ENCODE results near the gene IGF2BP2. TPM values are rescaled to one million over a fixed set of nuclear protein-coding genes. Genes with fewer than 3 reads are reported as not detected.
A peak's percentile ranks its signal among the peaks of the same experiment; 100 is the strongest.
"Not testable (repeated sequence)": the region's sequence is repeated elsewhere in the genome, so short reads cannot be mapped to it uniquely, and the experiment has no call there.

IGF2BP2 gene
- total RNA-seq, 1 experiment from 2014 or later = 133 TPM

DNA sequence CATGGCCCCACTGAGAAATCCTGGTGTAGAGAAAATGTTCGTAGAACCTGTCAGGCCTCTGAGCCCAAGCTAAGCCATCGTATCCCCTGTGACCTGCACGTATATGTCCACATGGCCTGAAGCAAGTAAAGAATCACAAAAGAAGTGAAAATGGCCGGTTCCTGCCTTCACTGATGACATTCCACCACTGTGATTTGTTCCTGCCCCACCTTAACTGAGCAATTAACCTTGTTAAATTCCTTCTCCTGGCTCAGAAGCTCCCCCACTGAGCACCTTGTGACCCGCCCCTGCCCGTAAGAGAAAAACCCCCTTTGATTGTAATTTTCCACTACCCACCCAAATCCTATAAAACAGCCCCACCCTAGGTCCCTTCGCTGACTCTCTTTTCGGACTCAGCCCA is 38.6 kb downstream of the IGF2BP2 start:
- H3K4me1 Mint-ChIP-seq = peaks cover 87% of the 10 kb centered on the region

DNA sequence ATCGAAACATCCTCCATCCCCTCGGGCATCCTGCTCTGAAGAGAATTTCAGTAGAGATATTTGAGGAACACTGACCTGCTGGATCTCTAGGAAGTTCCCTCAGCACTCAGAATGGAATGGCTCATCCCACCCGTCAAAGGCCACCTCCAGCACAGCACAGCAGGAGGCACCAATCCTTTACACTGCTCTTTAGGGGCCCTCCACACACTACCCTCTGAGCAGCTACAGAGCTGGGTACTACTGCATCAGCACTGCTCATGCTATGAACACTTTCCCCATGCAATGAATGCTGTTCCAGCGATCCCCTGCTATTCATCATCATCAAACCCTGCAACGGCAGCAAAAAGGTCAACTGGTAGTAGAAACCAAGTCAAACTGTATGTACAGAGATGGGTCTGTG is 40.5 kb downstream of the IGF2BP2 start:
- ChIA-PET POLR2A (interaction anchor here (0.6 kb wide), 1 partner anchor 54 kb away, joined by 7 read pairs; no protein-coding TSS in a partner anchor), CTCF (interaction anchor here (4.7 kb wide), 1 partner anchor 15 kb away, joined by 28 read pairs; no protein-coding TSS in a partner anchor)
- TF ChIP-seq ZNF423 (CRISPR knock-in tag; IDR thresholded peaks at IDR 0.05) = 0 out of 2 replicates have a peak, but pooled peaks have one; percentile 25
- TF ChIP-seq, protein P1, sequence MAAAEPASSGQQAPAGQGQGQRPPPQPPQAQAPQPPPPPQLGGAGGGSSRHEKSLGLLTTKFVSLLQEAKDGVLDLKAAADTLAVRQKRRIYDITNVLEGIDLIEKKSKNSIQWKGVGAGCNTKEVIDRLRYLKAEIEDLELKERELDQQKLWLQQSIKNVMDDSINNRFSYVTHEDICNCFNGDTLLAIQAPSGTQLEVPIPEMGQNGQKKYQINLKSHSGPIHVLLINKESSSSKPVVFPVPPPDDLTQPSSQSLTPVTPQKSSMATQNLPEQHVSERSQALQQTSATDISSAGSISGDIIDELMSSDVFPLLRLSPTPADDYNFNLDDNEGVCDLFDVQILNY (CRISPR knock-in tag; IDR thresholded peaks at IDR 0.05) = no peak
- Mint-ChIP-seq H3K9me3 (no peaks in the 10 kb centered on the region), H3K27me3 (ENCODE audit: low read depth) (no peaks in the 10 kb centered on the region), H3K4me1 (peaks cover 89% of the 10 kb centered on the region), H3K4me3 (no peak overlapping the region), H3K27ac (peak overlapping the region; percentile 19), H3K36me3 (peaks cover 10% of the 10 kb centered on the region)
- ATAC-seq = no peak
- DNase-seq (ENCODE audit: low spot score) = no peak

More for the DNA sequence above, 38.6 kb downstream of the IGF2BP2 start:
- not testable (repeated sequence) for H3K9me3 Mint-ChIP-seq; ATAC-seq; H3K27me3 Mint-ChIP-seq (ENCODE audit: low read depth)
- peak overlapping the region; percentile 99 for H3K27ac Mint-ChIP-seq
- ChIA-PET CTCF (interaction anchor here (0.6 to 4.7 kb wide), 5 partner anchors 12 to 111 kb away, joined by 3 to 28 read pairs (median 5); no protein-coding TSS in a partner anchor), POLR2A (interaction anchor here (0.7 kb wide), 1 partner anchor 38 kb away, joined by 3 read pairs; the partner anchor contains the start of gene IGF2BP2)
- H3K4me3 Mint-ChIP-seq = peak overlapping the region; percentile 47
- peak; percentile 54 for DNase-seq (ENCODE audit: low spot score)
- H3K36me3 Mint-ChIP-seq = peaks cover 10% of the 10 kb centered on the region
- TF ChIP-seq ZNF232 (CRISPR knock-in tag; IDR thresholded peaks at IDR 0.05) (0 out of 2 replicates have a peak, but pooled peaks have one; percentile 46), TEAD1 (CRISPR knock-in tag; IDR thresholded peaks at IDR 0.05) (peak; percentile 92; the same call in 1 of the 2 replicates), FOXK1 (CRISPR knock-in tag; IDR thresholded peaks at IDR 0.05) (peak; percentile 38; the same call in 1 of the 2 replicates)
- TF ChIP-seq, protein P2, sequence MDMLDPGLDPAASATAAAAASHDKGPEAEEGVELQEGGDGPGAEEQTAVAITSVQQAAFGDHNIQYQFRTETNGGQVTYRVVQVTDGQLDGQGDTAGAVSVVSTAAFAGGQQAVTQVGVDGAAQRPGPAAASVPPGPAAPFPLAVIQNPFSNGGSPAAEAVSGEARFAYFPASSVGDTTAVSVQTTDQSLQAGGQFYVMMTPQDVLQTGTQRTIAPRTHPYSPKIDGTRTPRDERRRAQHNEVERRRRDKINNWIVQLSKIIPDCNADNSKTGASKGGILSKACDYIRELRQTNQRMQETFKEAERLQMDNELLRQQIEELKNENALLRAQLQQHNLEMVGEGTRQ (CRISPR knock-in tag; IDR thresholded peaks at IDR 0.05) = peak; percentile 44
- TF ChIP-seq, protein P3, sequence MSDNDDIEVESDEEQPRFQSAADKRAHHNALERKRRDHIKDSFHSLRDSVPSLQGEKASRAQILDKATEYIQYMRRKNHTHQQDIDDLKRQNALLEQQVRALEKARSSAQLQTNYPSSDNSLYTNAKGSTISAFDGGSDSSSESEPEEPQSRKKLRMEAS (CRISPR knock-in tag; IDR thresholded peaks at IDR 0.05) = peak; percentile 55; the same call in 1 of the 2 replicates

DNA sequence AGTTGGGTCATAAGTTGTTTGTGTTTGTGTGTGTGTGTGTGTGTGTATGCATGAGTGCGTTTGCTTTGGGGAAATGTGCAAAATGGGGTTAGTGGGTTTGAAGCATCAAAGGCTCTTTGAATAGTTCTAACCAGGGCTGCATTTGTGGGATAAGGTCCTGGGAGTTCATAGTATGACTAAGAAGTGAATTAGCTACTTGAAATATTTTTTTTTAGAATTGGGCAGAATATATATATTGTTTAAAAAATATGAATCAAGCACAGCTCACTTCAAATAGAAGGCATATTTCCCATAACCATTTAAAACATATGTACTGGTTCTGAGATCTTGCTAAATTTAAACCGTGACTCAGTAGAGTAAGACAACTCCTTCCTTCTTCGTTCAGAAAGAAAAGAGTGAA is 43.1 kb downstream of the IGF2BP2 start:
- ChIA-PET POLR2A (no interaction called here), CTCF (interaction anchor here (3.6 kb wide), 1 partner anchor 121 kb away, joined by 15 read pairs; no protein-coding TSS in a partner anchor)
- no peaks in the 10 kb centered on the region for H3K27me3 Mint-ChIP-seq (ENCODE audit: low read depth)
- ATAC-seq (no peak), DNase-seq (ENCODE audit: low spot score) (no peak)
- no peak overlapping the region for H3K4me3 Mint-ChIP-seq
- peaks cover 10% of the 10 kb centered on the region for H3K36me3 Mint-ChIP-seq
- H3K4me1 Mint-ChIP-seq = peaks cover 92% of the 10 kb centered on the region
- H3K27ac Mint-ChIP-seq = peak overlapping the region; percentile 62; the same call in 1 of the 2 replicates
- H3K9me3 Mint-ChIP-seq = peaks cover 2% of the 10 kb centered on the region
- TF ChIP-seq EMX1 (CRISPR knock-in tag; IDR thresholded peaks at IDR 0.05) = no peak
- no peak for TF ChIP-seq TCF7 (CRISPR knock-in tag; IDR thresholded peaks at IDR 0.05; ENCODE audit: low read depth)
- TF ChIP-seq ZNF671 (CRISPR knock-in tag; IDR thresholded peaks at IDR 0.05) = no peak
- no peak for TF ChIP-seq NFYB (CRISPR knock-in tag; conservative IDR thresholded peaks at IDR 0.05; ENCODE audit: low read depth)
- TF ChIP-seq RELA (CRISPR knock-in tag; IDR thresholded peaks at IDR 0.05; ENCODE audit: borderline replicate concordance) = no peak
- TF ChIP-seq, protein P4, sequence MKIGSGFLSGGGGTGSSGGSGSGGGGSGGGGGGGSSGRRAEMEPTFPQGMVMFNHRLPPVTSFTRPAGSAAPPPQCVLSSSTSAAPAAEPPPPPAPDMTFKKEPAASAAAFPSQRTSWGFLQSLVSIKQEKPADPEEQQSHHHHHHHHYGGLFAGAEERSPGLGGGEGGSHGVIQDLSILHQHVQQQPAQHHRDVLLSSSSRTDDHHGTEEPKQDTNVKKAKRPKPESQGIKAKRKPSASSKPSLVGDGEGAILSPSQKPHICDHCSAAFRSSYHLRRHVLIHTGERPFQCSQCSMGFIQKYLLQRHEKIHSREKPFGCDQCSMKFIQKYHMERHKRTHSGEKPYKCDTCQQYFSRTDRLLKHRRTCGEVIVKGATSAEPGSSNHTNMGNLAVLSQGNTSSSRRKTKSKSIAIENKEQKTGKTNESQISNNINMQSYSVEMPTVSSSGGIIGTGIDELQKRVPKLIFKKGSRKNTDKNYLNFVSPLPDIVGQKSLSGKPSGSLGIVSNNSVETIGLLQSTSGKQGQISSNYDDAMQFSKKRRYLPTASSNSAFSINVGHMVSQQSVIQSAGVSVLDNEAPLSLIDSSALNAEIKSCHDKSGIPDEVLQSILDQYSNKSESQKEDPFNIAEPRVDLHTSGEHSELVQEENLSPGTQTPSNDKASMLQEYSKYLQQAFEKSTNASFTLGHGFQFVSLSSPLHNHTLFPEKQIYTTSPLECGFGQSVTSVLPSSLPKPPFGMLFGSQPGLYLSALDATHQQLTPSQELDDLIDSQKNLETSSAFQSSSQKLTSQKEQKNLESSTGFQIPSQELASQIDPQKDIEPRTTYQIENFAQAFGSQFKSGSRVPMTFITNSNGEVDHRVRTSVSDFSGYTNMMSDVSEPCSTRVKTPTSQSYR (CRISPR knock-in tag; IDR thresholded peaks at IDR 0.05) = no peak
- TF ChIP-seq ESRRA (CRISPR knock-in tag; IDR thresholded peaks at IDR 0.05; ENCODE audit: borderline replicate concordance) = no peak
- no peak for TF ChIP-seq MXD4 (CRISPR knock-in tag; IDR thresholded peaks at IDR 0.05; ENCODE audit: borderline replicate concordance)
- TF ChIP-seq, protein P5, sequence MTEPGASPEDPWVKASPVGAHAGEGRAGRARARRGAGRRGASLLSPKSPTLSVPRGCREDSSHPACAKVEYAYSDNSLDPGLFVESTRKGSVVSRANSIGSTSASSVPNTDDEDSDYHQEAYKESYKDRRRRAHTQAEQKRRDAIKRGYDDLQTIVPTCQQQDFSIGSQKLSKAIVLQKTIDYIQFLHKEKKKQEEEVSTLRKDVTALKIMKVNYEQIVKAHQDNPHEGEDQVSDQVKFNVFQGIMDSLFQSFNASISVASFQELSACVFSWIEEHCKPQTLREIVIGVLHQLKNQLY (CRISPR knock-in tag; IDR thresholded peaks at IDR 0.05) = no peak
- no peak for TF ChIP-seq ZNF232 (CRISPR knock-in tag; IDR thresholded peaks at IDR 0.05)
- TF ChIP-seq ZNF263 (CRISPR knock-in tag; IDR thresholded peaks at IDR 0.05; ENCODE audit: low read depth) = no peak
- TF ChIP-seq, protein P6, sequence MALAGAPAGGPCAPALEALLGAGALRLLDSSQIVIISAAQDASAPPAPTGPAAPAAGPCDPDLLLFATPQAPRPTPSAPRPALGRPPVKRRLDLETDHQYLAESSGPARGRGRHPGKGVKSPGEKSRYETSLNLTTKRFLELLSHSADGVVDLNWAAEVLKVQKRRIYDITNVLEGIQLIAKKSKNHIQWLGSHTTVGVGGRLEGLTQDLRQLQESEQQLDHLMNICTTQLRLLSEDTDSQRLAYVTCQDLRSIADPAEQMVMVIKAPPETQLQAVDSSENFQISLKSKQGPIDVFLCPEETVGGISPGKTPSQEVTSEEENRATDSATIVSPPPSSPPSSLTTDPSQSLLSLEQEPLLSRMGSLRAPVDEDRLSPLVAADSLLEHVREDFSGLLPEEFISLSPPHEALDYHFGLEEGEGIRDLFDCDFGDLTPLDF (CRISPR knock-in tag; IDR thresholded peaks at IDR 0.05) = no peak
- no peak for TF ChIP-seq ZNF416 (CRISPR knock-in tag; IDR thresholded peaks at IDR 0.05)
- no peak for TF ChIP-seq TEAD1 (CRISPR knock-in tag; IDR thresholded peaks at IDR 0.05)
- TF ChIP-seq, protein P7, sequence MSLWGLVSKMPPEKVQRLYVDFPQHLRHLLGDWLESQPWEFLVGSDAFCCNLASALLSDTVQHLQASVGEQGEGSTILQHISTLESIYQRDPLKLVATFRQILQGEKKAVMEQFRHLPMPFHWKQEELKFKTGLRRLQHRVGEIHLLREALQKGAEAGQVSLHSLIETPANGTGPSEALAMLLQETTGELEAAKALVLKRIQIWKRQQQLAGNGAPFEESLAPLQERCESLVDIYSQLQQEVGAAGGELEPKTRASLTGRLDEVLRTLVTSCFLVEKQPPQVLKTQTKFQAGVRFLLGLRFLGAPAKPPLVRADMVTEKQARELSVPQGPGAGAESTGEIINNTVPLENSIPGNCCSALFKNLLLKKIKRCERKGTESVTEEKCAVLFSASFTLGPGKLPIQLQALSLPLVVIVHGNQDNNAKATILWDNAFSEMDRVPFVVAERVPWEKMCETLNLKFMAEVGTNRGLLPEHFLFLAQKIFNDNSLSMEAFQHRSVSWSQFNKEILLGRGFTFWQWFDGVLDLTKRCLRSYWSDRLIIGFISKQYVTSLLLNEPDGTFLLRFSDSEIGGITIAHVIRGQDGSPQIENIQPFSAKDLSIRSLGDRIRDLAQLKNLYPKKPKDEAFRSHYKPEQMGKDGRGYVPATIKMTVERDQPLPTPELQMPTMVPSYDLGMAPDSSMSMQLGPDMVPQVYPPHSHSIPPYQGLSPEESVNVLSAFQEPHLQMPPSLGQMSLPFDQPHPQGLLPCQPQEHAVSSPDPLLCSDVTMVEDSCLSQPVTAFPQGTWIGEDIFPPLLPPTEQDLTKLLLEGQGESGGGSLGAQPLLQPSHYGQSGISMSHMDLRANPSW (CRISPR knock-in tag; conservative IDR thresholded peaks at IDR 0.05; ENCODE audit: low read depth) = no peak
- TF ChIP-seq GABPB1 (CRISPR knock-in tag; IDR thresholded peaks at IDR 0.05) = no peak
- TF ChIP-seq SMAD4 (CRISPR knock-in tag; IDR thresholded peaks at IDR 0.05) = no peak
- no peak for TF ChIP-seq TP53 (CRISPR knock-in tag; IDR thresholded peaks at IDR 0.05)

Measured in WTC11 (cell line).